IMR-90 (cell line): ENCODE data around the gene DPYD. TPM values are rescaled to one million over a fixed set of nuclear protein-coding genes. Genes with fewer than 3 reads are reported as not detected.

Experiments used
- ATAC-seq: fragments of 200-7000 bp; cut with Tn5 transposase; 2 replicates; pipeline ENCODE4 v1.9.1; 2020; ENCODE audit warnings: low read depth, mild to moderate bottlenecking, moderate library complexity
- BruUV-seq: library from RNA; stranded (reverse); fragments of 400-500 nt; replicated peaks from 2 replicates; lab custom pipeline; 2021; lab: Mats Ljungman, UMichigan
- CTCF ChIA-PET: fragments of 300-600 bp; formaldehyde crosslinking; extraction: SDS; loops from one replicate; lab custom pipeline; 2021; ENCODE audit warnings: antibody characterized with exemption; lab: Yijun Ruan, JAX
- POLR2A ChIA-PET: fragments of 300-600 bp; sonication (Branson Sonifier 250); formaldehyde crosslinking; loops from one replicate; lab custom pipeline; 2022; ENCODE audit warnings: antibody characterized with exemption; ENCODE audit not compliant: unreplicated experiment; lab: Charles Lee
- DNase-seq: peaks from one replicate; pipeline ENCODE4 v3.0.0; 2013
- H2AFZ ChIP-seq: replicated peaks from 2 replicates; pipeline ENCODE3; 2013; ENCODE audit warnings: low read length, mild to moderate bottlenecking; ENCODE audit not compliant: poor library complexity
- H2AK5ac ChIP-seq: 2 replicates; pipeline ENCODE4 v1.6.1; 2013; ENCODE audit warnings: low read depth, low read length, inconsistent platforms
- H2AK9ac ChIP-seq: replicated peaks from 2 replicates; pipeline ENCODE3; 2013; ENCODE audit warnings: mild to moderate bottlenecking, low read depth, low read length, moderate library complexity; ENCODE audit not compliant: poor library complexity
- H2BK120ac ChIP-seq: 2 replicates; pipeline ENCODE4 v1.6.1; 2013; ENCODE audit warnings: low read depth, low read length, inconsistent platforms
- H2BK15ac ChIP-seq: 3 replicates; pipeline ENCODE4 v1.6.1; 2013; ENCODE audit warnings: low read depth, low read length, inconsistent platforms
- H2BK20ac ChIP-seq: 2 replicates; pipeline ENCODE4 v1.6.1; 2013; ENCODE audit warnings: low read depth, mild to moderate bottlenecking, inconsistent platforms, low read length, moderate library complexity
- H2BK5ac ChIP-seq: 2 replicates; pipeline ENCODE4 v1.6.1; 2013; ENCODE audit warnings: mild to moderate bottlenecking, low read depth, low read length, inconsistent platforms; ENCODE audit not compliant: poor library complexity, severe bottlenecking
- H3K14ac ChIP-seq: replicated peaks from 2 replicates; pipeline ENCODE4 v1.6.1; 2013; ENCODE audit warnings: low read depth, low read length, inconsistent platforms
- H3K18ac ChIP-seq: 2 replicates; pipeline ENCODE4 v1.6.1; 2013; ENCODE audit warnings: low read depth, low read length, control low read depth
- H3K23ac ChIP-seq: 2 replicates; pipeline ENCODE4 v1.6.1; 2013; ENCODE audit warnings: low read depth, low read length, inconsistent platforms
- H3K27ac ChIP-seq: 2 replicates; pipeline ENCODE4 v1.5.1; 2013; ENCODE audit warnings: mild to moderate bottlenecking, control low read depth, low read length; ENCODE audit not compliant: insufficient read depth
- H3K27me3 ChIP-seq: 2 replicates; pipeline ENCODE4 v1.6.1; 2013; ENCODE audit warnings: low read length; ENCODE audit not compliant: control insufficient read depth, insufficient read depth
- H3K36me3 ChIP-seq: 2 replicates; pipeline ENCODE4 v1.6.1; 2013; ENCODE audit warnings: low read length, mixed read lengths; ENCODE audit not compliant: control insufficient read depth, insufficient read depth
- H3K4ac ChIP-seq: 2 replicates; pipeline ENCODE4 v1.6.1; 2013; ENCODE audit warnings: low read depth, low read length, inconsistent platforms
- H3K4me1 ChIP-seq: 2 replicates; pipeline ENCODE4 v1.6.1; 2013; ENCODE audit warnings: low read length, mixed read lengths; ENCODE audit not compliant: control insufficient read depth, insufficient read depth
- H3K4me2 ChIP-seq: 2 replicates; pipeline ENCODE4 v1.6.1; 2013; ENCODE audit warnings: low read depth, mild to moderate bottlenecking, control low read depth, low read length, moderate library complexity
- H3K4me3 ChIP-seq: 2 replicates; pipeline ENCODE4 v1.5.1; 2013; ENCODE audit warnings: low read depth, mild to moderate bottlenecking, control low read depth, low read length, moderate library complexity; ENCODE audit not compliant: insufficient read depth
- H3K56ac ChIP-seq: 2 replicates; pipeline ENCODE4 v1.6.1; 2013; ENCODE audit warnings: low read length, inconsistent platforms; ENCODE audit not compliant: insufficient read depth; ENCODE audit errors: extremely low read depth
- H3K79me1 ChIP-seq, 2 experiments: 2 replicates each; pipeline ENCODE4 v1.6.1; 2013; ENCODE audit warnings: low read length in 2 of 2, inconsistent platforms in 1 of 2, low read depth in 1 of 2
- H3K9ac ChIP-seq: 2 replicates; pipeline ENCODE4 v1.6.1; 2013; ENCODE audit warnings: low read depth, low read length, control low read depth
- H3K9me1 ChIP-seq: 2 replicates; pipeline ENCODE4 v1.6.1; 2013; ENCODE audit warnings: low read length, inconsistent platforms; ENCODE audit not compliant: insufficient read depth
- H3K9me3 ChIP-seq: 2 replicates; pipeline ENCODE4 v1.6.1; 2013; ENCODE audit warnings: low read length; ENCODE audit not compliant: control insufficient read depth, insufficient read depth
- H4K20me1 ChIP-seq: 2 replicates; pipeline ENCODE4 v1.6.1; 2013; ENCODE audit warnings: low read length, inconsistent platforms; ENCODE audit not compliant: insufficient read depth
- H4K5ac ChIP-seq: 2 replicates; pipeline ENCODE4 v1.6.1; 2013; ENCODE audit warnings: mild to moderate bottlenecking, low read depth, low read length, control low read depth
- H4K8ac ChIP-seq, 2 experiments: 2 replicates each; pipeline ENCODE4 v1.6.1; 2013; ENCODE audit warnings: low read depth in 2 of 2, low read length in 2 of 2, control low read depth in 1 of 2, inconsistent platforms in 1 of 2
- H4K91ac ChIP-seq: 2 replicates; pipeline ENCODE4 v1.6.1; 2013; ENCODE audit warnings: low read depth, low read length, inconsistent platforms; ENCODE audit not compliant: insufficient read depth
- ELK1 ChIP-seq: fragments of 150-350 bp; IDR thresholded peaks from 2 replicates; pipeline ENCODE4 v1.6.1; 2016; ENCODE audit warnings: low read depth, mild to moderate bottlenecking, low read length, moderate library complexity, borderline replicate concordance
- RCOR1 ChIP-seq: IDR thresholded peaks from 2 replicates; pipeline ENCODE4 v1.6.1; 2012; ENCODE audit warnings: mild to moderate bottlenecking, low read length, improper control_type of control experiment; ENCODE audit not compliant: insufficient replicate concordance
- WGBS, 2 experiments: methylation state at CpG; one replicate each; pipeline versions ENCODE4 v1.1.5 to v1.1.7; 2013; ENCODE audit warnings: missing lambda C conversion rate in 2 of 2; ENCODE audit not compliant: insufficient read length in 1 of 2; ENCODE audit errors: extremely low coverage in 2 of 2; 5-methylcytosine and 5-hydroxymethylcytosine counted together
- dilution Hi-C: fragments of 300-500 bp; cut with HindIII; formaldehyde crosslinking; loops from one replicate; pipeline ENCODE4 v1.14.3; 2018; ENCODE audit warnings: low sequenced_read_pairs; ENCODE audit not compliant: unreplicated experiment
- in situ Hi-C: fragments of 300-500 bp; cut with MboI; formaldehyde crosslinking; loops from 3 replicates; pipeline ENCODE4 v1.14.3; 2019; ENCODE audit warnings: low sequenced_read_pairs, inconsistent platforms, mixed read lengths
- intact Hi-C: fragments of 100-400 bp; cut with micrococcal nuclease; formaldehyde crosslinking; loops from 2 replicates; pipeline ENCODE4 v1.10.0; 2022
- polyA plus RNA-seq, 3 experiments: library from polyadenylated mRNA; depleted of rRNA; stranded (reverse); fragments of >200 nt; gene quantifications; 2 replicates each; pipeline ENCODE4 v1.2.3, GENCODE V29; 2012; ENCODE audit warnings: low replicate concordance in 1 of 3
- total RNA-seq: library from RNA; depleted of rRNA; stranded (reverse); fragments of >200 nt; gene quantifications from 2 replicates; pipeline ENCODE4 v1.2.3, GENCODE V29; 2012

Gene DPYD
- total and polyA plus RNA-seq, 2 of the 4 experiments (the other 2 are of a cell fraction) = 9.3 to 47.3 TPM

- no peak overlapping the region for H2BK5ac ChIP-seq
- WGBS, 2 experiments = no CpG with 5 or more reads among the region's 2 CpGs
These were observed 623.2 kb downstream of the DPYD start for GRCh38 chr1:97297611-97298010.

More at GRCh38 chr1:97297611-97298010, 623.2 kb downstream of the DPYD start:
- Histone ChIP-seq H2AFZ (no peak overlapping the region), H3K9me1 (no peaks in the 10 kb centered on the region), H3K23ac (no peak overlapping the region), H3K36me3 (no peaks in the 10 kb centered on the region), H3K4me3 (no peak overlapping the region), H3K27ac (no peak overlapping the region), H2AK9ac (no peak overlapping the region), H4K5ac (no peak overlapping the region), H2BK120ac (no peak overlapping the region), H4K91ac (no peak overlapping the region), H2BK20ac (no peak overlapping the region), H3K4me2 (no peak overlapping the region), H3K18ac (no peak overlapping the region), H2BK15ac (no peak overlapping the region), H3K56ac (no peak overlapping the region), H2AK5ac (no peak overlapping the region), H3K27me3 (no peaks in the 10 kb centered on the region), H3K9ac (no peak overlapping the region), H3K79me1 (no peaks in the 10 kb centered on the region), H3K9me3 (no peaks in the 10 kb centered on the region), H3K14ac (no peak overlapping the region), H3K4ac (no peak overlapping the region), H3K4me1 (no peaks in the 10 kb centered on the region), H4K20me1 (no peaks in the 10 kb centered on the region), H4K8ac (no peak overlapping the region)
- TF ChIP-seq ELK1 (no peak), RCOR1 (no peak)
- POLR2A ChIA-PET = no interaction called here
- intact Hi-C loops (no loop called here), in situ Hi-C loops (no loop called here), dilution Hi-C loops (no loop called here)
- BruUV-seq = no TSS peak
- ATAC-seq (no peak), DNase-seq (no peak)
- CTCF ChIA-PET = interaction anchor here (0.8 kb wide), 1 partner anchor 12 kb away, joined by 4 read pairs; no protein-coding TSS in a partner anchor
